K562 (cell line): ENCODE measurements around the gene ETV2. TPM values are rescaled to one million over a fixed set of nuclear protein-coding genes. Genes with fewer than 3 reads are reported as not detected.

Experiments
- ASH1L ChIP-seq: fragments of 450-650 bp; IDR thresholded peaks from 2 replicates; pipeline ENCODE4 v1.6.1; 2018; ENCODE audit warnings: borderline replicate concordance, mild to moderate bottlenecking, low read depth; ENCODE audit not compliant: partially characterized antibody
- CREB5 ChIP-seq: fragments of 250-450 bp; sonication (Bioruptor Pico); IDR thresholded peaks from 2 replicates; pipeline ENCODE4 v1.5.0; 2020; ENCODE audit warnings: mild to moderate bottlenecking
- ESRRB ChIP-seq: fragments of 250-450 bp; sonication (Bioruptor Pico); IDR thresholded peaks from 2 replicates; pipeline ENCODE4 v1.5.0; 2020; ENCODE audit warnings: mild to moderate bottlenecking, moderate library complexity, borderline replicate concordance
- MGA ChIP-seq: fragments of 450-650 bp; IDR thresholded peaks from 2 replicates; pipeline ENCODE4 v1.6.1; 2016; ENCODE audit warnings: mild to moderate bottlenecking, moderate library complexity
- SUPT5H ChIP-seq: fragments of 450-650 bp; IDR thresholded peaks from 2 replicates; pipeline ENCODE4 v1.6.1; 2016
- TARDBP ChIP-seq: fragments of 450-650 bp; IDR thresholded peaks from 2 replicates; pipeline ENCODE4 v1.6.1; 2016
- XRCC5 ChIP-seq: fragments of 200-400 bp; formaldehyde crosslinking; IDR thresholded peaks from 2 replicates; pipeline ENCODE4 v1.6.1; 2017; ENCODE audit warnings: low read depth, mild to moderate bottlenecking, low read length
- ZNF124 ChIP-seq: sonication (generic); formaldehyde crosslinking; IDR thresholded peaks from 2 replicates; pipeline ENCODE4 v1.8.1; 2022; ENCODE audit warnings: missing genetic modification reagents
- ZNF24 ChIP-seq: fragments of 450-650 bp; IDR thresholded peaks from 2 replicates; pipeline ENCODE4 v1.6.1; 2016
- ZNF384 ChIP-seq: IDR thresholded peaks from 2 replicates; pipeline ENCODE4 v1.6.1; 2012; ENCODE audit warnings: low read depth, low read length, improper control_type of control experiment
- ZSCAN29 ChIP-seq: fragments of 450-650 bp; IDR thresholded peaks from 2 replicates; pipeline ENCODE4 v1.6.1; 2017
- polyA plus RNA-seq, 8 experiments: library from polyadenylated mRNA; depleted of rRNA in 4 of 8; stranded (reverse) in 5 of 8; unstranded in 3 of 8; fragments of >200 nt; fragmentation: Nextera tagmentation in 2 of 8; fragmentation: Illumina TruSeq in 1 of 8; extraction: Ambion mirVana in 2 of 8; extraction: Trizol in 1 of 8; gene quantifications; 2 replicates each; pipeline versions ENCODE4 v1.2.1 to v1.2.3, GENCODE V29; 2011 to 2014; ENCODE audit warnings: inconsistent platforms in 1 of 8, missing spikeins in 1 of 8
- total RNA-seq, 7 experiments: library from RNA; depleted of rRNA in 6 of 7; stranded (reverse); fragments of >200 nt in 6 of 7; fragmentation: Illumina TruSeq in 2 of 7; extraction: Trizol in 2 of 7; gene quantifications; 2 replicates each; pipeline versions ENCODE4 v1.2.1 to v1.2.3, GENCODE V29; 2011 to 2021; ENCODE audit warnings: low replicate concordance in 1 of 7
- TF ChIP-seq, protein P1 (sequence below): fragments of 250-450 bp; sonication (Bioruptor Pico); IDR thresholded peaks from 2 replicates; pipeline ENCODE4 v1.6.1; 2021; ENCODE audit warnings: mild to moderate bottlenecking
- TF ChIP-seq, protein P2 (sequence below): fragments of 450-650 bp; formaldehyde crosslinking; IDR thresholded peaks from 2 replicates; pipeline ENCODE4 v1.4.0; 2020; ENCODE audit warnings: mild to moderate bottlenecking

Gene ETV2
- total and polyA plus RNA-seq, 9 of the 15 experiments (the other 6 are each of a cell fraction or from before 2014, with no cell fraction given) = 0.11 to 3.7 (median 0.55) TPM

DNA sequence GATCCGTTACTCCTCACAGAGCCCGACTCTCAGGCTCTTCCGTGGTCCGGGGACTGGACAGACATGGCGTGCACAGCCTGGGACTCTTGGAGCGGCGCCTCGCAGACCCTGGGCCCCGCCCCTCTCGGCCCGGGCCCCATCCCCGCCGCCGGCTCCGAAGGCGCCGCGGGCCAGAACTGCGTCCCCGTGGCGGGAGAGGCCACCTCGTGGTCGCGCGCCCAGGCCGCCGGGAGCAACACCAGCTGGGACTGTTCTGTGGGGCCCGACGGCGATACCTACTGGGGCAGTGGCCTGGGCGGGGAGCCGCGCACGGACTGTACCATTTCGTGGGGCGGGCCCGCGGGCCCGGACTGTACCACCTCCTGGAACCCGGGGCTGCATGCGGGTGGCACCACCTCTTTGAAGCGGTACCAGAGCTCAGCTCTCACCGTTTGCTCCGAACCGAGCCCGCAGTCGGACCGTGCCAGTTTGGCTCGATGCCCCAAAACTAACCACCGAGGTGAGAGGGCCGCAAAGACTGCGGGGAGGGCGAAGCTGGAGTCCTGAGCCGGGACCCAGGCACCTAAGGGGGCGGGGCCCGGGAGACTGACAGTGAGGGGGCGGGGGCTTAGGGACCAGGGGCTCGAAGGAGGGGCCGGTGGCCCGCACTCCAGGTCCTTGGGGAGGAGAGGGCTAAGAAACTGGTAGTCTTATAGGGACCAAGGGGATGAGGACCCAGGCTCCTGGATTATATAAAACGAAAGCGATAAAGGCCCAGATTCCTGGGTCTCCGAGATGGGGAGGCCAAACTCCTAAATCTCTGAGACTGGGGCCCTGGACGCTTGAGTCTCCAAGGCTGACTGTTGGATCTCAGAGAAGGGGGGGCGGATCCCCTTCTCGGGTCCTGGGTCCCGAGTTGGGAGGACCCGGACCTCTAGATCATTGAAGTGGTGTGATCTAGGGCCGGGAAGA, 2.0 kb downstream of the ETV2 start (continued):
- peak; percentile 95 for TF ChIP-seq MGA
- TF ChIP-seq XRCC5 = no peak; the same call in 1 of the 2 replicates
- TF ChIP-seq ZSCAN29 = no peak
- no peak for TF ChIP-seq CREB5 (CRISPR knock-in tag)
- TF ChIP-seq, protein P1, sequence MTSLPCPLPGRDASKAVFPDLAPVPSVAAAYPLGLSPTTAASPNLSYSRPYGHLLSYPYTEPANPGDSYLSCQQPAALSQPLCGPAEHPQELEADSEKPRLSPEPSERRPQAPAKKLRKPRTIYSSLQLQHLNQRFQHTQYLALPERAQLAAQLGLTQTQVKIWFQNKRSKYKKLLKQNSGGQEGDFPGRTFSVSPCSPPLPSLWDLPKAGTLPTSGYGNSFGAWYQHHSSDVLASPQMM (CRISPR knock-in tag) = no peak
- TF ChIP-seq ASH1L = peak; percentile 75
- 0 out of 2 replicates have a peak, but pooled peaks have one; percentile 21 for TF ChIP-seq ZNF124
- no peak for TF ChIP-seq ESRRB (CRISPR knock-in tag)
- TF ChIP-seq SUPT5H = peak; percentile 71
- peak; percentile 78; the same call in 1 of the 2 replicates for TF ChIP-seq TARDBP
- TF ChIP-seq, protein P2, sequence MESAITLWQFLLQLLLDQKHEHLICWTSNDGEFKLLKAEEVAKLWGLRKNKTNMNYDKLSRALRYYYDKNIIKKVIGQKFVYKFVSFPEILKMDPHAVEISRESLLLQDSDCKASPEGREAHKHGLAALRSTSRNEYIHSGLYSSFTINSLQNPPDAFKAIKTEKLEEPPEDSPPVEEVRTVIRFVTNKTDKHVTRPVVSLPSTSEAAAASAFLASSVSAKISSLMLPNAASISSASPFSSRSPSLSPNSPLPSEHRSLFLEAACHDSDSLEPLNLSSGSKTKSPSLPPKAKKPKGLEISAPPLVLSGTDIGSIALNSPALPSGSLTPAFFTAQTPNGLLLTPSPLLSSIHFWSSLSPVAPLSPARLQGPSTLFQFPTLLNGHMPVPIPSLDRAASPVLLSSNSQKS (CRISPR knock-in tag) = no peak
- peak; percentile 9; the same call in 1 of the 2 replicates for TF ChIP-seq ZNF24
- no peak for TF ChIP-seq ZNF384
